SJCRH30 (cell line): Measurements from ENCODE around the gene PPP1R13B. TPM values are rescaled to one million over a fixed set of nuclear protein-coding genes. Genes with fewer than 3 reads are reported as not detected.

ENCODE experiments used
- DNase-seq, 2 experiments: peaks; one replicate each; pipeline ENCODE4 v3.0.0-alpha.2; 2015 to 2020
- H3K27ac ChIP-seq: fragments of 250-450 bp; sonication (Bioruptor Pico); 2 replicates; pipeline ENCODE4 v1.5.1; 2020; ENCODE audit warnings: mild to moderate bottlenecking, moderate library complexity
- H3K27me3 ChIP-seq: fragments of 250-450 bp; sonication (Bioruptor Pico); 2 replicates; pipeline ENCODE4 v1.5.1; 2020; ENCODE audit warnings: mild to moderate bottlenecking, moderate library complexity
- H3K36me3 ChIP-seq: fragments of 250-450 bp; sonication (Bioruptor Pico); 2 replicates; pipeline ENCODE4 v1.5.1; 2020; ENCODE audit warnings: mild to moderate bottlenecking, moderate library complexity
- H3K4me1 ChIP-seq: fragments of 250-450 bp; sonication (Bioruptor Pico); 2 replicates; pipeline ENCODE4 v1.5.1; 2020; ENCODE audit warnings: mild to moderate bottlenecking, moderate library complexity
- H3K4me3 ChIP-seq: fragments of 250-450 bp; sonication (Bioruptor Pico); 2 replicates; pipeline ENCODE4 v1.5.1; 2020; ENCODE audit warnings: mild to moderate bottlenecking, moderate library complexity
- H3K9me3 ChIP-seq: fragments of 250-450 bp; sonication (Bioruptor Pico); replicated peaks from 2 replicates; pipeline ENCODE4 v1.5.1; 2020; ENCODE audit warnings: mild to moderate bottlenecking, moderate library complexity
- total RNA-seq: library from RNA; depleted of rRNA; stranded (reverse); fragments of >200 nt; shearing (Covaris generic); gene quantifications from 2 replicates; pipeline ENCODE4 v1.2.3, GENCODE V29; 2014

The PPP1R13B gene
- total RNA-seq, 1 experiment from 2014 or later, result 10.5 TPM

DNA sequence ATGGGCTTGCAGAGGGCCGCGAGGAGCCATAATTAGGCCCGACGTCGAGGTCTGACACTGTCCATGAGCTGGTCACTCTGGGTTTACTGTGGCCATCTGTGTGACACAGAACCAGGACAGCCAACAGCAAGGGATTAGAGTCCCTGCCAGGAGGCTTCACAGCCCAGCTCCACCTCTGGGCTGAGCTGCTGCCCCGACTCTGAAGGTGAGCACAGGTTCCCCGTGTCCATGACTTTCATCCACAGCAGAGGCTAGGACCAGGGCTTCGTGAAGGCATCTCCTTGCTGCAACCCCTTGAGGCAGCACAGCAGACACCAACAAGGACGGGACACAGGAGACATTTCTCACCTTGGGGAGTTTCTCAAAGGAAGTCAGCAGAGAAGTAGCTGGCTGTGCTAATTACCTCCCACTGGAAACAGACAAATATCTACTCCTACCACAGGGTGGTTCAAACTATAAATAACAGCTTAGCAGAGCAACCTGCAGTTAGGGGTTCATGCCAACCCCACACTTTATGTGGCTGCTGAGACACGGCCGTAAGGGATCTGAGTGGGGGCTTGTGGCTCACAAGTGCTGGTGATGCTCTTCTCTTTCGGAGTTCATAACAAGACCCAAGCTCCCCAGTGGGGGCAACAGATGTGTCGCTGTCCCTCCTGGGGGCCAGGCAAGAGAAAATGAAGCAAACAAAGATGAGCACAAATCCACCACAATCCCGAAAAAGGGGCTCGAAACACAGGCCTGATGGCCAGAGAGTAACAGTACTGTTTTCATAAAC, 102.6 kb downstream of the PPP1R13B start:
- H3K27me3 ChIP-seq, result no peaks in the 10 kb centered on the region
- H3K4me1 ChIP-seq, result no peaks in the 10 kb centered on the region
- H3K4me3 ChIP-seq, result no peak overlapping the region
- H3K9me3 ChIP-seq, result no peaks in the 10 kb centered on the region
- H3K36me3 ChIP-seq, result no peaks in the 10 kb centered on the region
- H3K27ac ChIP-seq, result no peak overlapping the region
- no peak for DNase-seq

DNA sequence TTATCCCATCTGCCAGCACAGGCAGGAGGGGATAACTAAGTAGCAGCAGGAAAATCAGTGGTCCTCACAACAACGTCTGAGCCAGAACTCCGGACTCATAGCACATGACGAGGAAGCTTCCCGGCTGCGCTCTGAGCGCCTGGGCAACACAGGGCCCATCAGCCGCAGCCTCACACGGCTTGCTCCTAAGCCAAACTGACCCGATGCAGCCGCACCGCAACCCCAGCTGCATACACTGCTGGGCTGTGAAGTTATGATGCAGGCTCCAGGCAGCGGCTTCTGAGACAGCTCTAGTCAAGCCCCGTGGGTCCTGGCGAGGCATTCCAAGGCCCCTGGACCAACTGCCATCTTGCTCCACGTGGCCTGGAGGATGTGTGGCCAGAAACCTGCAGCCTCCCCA, 103.7 kb downstream of the PPP1R13B start:
- Histone ChIP-seq H3K4me1 (no peaks in the 10 kb centered on the region), H3K27me3 (no peaks in the 10 kb centered on the region), H3K27ac (no peak overlapping the region), H3K36me3 (no peaks in the 10 kb centered on the region), H3K9me3 (no peaks in the 10 kb centered on the region), H3K4me3 (no peak overlapping the region)
- DNase-seq, result no peak

DNA sequence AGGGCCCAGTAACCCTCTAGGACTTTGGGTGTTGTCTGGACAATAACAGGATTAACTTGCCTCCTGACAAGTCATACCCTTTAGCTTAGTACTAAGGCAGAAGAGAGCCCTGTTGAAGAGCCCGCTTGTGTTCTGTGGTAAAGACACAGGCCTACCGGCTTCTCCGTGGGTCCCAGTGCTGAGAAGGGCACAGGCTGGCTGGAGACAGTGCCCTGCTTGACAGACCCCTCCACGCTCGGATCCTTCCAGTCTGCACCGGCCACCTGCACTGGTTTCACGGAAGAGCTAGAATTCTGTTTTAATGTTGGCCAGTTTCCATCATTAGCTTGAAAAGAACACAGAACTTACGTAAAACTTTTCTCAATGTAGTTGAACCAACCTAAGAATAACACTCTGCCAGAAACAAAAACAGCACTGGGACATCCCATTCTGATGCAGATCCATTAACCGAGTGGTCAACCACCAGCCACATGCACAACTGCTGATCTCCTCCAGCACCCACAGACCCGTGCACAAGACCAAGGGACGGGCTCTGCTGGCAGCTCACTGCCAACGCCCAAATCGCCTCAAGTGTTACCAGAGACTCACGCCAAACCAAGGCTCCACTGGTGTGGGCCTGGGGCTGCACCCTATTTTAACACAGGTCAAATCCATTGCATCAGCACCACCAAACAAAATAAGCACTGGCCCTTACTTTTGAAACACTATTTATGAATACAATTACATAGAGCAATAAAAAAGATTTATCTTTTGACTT, 104.7 kb downstream of the PPP1R13B start:
- Histone ChIP-seq H3K9me3 (no peaks in the 10 kb centered on the region), H3K27ac (no peak overlapping the region), H3K27me3 (no peaks in the 10 kb centered on the region), H3K36me3 (no peaks in the 10 kb centered on the region), H3K4me1 (no peaks in the 10 kb centered on the region), H3K4me3 (no peak overlapping the region)
- no peak for DNase-seq

DNA sequence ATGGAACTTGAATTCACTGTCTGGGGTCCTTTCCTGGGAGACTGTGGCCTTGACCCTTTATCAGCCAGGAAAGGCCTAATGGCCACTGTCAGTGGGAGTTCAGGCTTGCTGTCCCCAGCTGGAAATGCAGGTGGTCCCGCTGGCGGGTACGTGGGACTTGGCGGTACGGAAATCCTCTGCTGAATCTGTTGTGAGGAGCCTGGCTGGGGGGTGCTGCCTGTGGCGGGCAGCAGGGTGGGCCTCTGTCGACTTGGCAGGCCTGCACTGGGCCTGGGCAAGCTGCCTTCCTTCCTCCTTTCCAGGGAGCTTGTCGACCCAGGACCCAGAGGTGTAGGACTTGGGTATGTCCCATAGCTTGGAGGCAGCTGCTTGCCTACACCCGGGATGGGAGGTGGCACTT, 105.5 kb downstream of the PPP1R13B start:
- no peaks in the 10 kb centered on the region for H3K9me3 ChIP-seq
- no peak for DNase-seq
- no peaks in the 10 kb centered on the region for H3K27me3 ChIP-seq
- H3K36me3 ChIP-seq, result no peaks in the 10 kb centered on the region
- no peaks in the 10 kb centered on the region for H3K4me1 ChIP-seq
- H3K4me3 ChIP-seq, result no peak overlapping the region
- H3K27ac ChIP-seq, result no peak overlapping the region

DNA sequence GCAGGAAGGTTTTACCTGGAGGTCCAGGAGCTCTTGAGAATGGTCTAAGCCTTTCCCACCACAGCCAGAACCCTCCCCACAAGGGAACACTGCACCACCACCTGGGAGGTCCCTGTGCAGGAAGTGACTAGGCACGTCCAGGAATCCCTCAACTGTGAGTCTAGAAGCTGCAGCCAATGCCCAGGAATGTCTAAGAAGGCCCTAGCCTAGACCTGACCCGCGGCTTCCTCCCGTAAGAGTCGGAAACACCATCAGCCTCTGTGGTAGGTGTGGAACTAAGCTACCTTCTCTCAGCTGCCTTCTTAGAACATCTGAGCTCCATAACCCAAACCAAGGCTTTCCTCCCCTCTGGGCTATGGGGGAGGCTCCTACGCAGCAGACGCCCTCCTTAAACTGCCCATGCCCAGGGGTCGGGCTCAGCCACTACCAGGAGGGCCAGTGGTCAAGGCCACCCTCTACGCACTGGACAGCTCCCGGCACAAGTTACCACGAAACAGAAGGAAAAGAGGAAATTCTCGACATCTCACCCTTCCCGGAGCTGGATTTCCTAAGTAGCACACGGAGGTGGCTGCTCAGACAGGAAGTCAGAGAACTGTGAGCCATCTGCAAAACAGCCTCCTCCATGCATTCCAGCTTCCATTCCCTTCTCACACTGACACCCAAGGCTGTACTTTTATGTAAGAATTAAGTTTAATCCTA, 106.2 kb downstream of the PPP1R13B start:
- no peak for DNase-seq
- no peaks in the 10 kb centered on the region for H3K36me3 ChIP-seq
- H3K4me1 ChIP-seq, result no peaks in the 10 kb centered on the region
- no peak overlapping the region for H3K27ac ChIP-seq
- H3K9me3 ChIP-seq, result no peaks in the 10 kb centered on the region
- no peaks in the 10 kb centered on the region for H3K27me3 ChIP-seq
- no peak overlapping the region for H3K4me3 ChIP-seq

DNA sequence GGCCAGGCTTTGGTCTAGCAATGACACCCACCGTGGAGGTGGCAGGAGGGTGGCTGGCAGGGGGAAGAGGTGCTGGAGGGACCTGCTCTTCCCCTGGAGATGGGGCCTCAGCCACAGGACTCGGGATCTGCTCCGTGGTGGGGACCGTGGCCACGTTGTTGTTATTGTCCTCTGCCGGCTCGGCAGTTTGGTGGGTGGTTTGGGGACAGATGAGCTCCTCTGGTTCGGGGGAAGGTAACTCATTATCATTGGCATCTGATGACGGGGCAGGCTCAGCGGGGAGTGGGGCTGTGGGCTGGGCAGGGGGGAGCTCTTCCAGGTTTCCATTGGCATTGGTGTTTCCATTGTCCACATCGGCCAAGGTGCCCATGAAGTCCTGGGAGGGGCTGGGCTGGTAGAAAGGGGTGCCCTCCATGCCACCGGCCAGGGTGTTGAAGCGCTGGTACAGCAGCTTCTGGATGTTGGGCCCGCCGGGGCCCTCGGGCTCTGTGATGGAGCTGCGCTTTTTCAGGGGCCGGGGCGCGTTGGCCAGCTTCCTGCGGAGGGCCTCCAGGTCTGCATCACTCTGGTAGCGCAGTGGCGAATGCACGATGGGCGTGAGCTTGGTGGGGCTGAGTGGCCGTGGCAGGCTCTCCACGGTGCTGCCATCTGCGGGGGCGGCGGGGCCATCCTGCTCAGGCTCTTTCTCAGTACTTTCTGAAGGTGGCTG, 107.4 kb downstream of the PPP1R13B start:
- H3K4me1 ChIP-seq, result no peaks in the 10 kb centered on the region
- no peak overlapping the region for H3K4me3 ChIP-seq
- H3K27ac ChIP-seq, result no peak overlapping the region
- DNase-seq, result no peak
- H3K36me3 ChIP-seq, result no peaks in the 10 kb centered on the region
- H3K9me3 ChIP-seq, result no peaks in the 10 kb centered on the region
- H3K27me3 ChIP-seq, result no peaks in the 10 kb centered on the region

DNA sequence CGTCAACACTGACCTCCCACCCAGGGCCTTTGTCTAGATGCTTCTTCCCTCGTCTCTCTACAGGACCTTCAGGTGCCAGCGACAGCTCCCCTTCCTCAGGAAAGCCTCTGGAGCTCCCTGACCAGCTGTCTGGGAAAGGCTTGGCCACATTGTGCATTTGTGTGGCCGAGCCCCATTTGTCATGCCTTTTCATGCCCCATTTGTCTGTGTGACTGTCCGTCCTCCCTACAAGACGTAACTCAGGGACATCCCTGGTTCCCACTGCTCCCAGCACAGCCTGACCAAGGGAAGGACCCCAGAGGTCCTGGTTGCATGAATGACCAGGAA, 107.9 kb downstream of the PPP1R13B start:
- Histone ChIP-seq H3K27me3 (no peaks in the 10 kb centered on the region), H3K27ac (no peak overlapping the region), H3K4me3 (no peak overlapping the region), H3K4me1 (no peaks in the 10 kb centered on the region), H3K36me3 (no peaks in the 10 kb centered on the region), H3K9me3 (no peaks in the 10 kb centered on the region)
- DNase-seq, result no peak

DNA sequence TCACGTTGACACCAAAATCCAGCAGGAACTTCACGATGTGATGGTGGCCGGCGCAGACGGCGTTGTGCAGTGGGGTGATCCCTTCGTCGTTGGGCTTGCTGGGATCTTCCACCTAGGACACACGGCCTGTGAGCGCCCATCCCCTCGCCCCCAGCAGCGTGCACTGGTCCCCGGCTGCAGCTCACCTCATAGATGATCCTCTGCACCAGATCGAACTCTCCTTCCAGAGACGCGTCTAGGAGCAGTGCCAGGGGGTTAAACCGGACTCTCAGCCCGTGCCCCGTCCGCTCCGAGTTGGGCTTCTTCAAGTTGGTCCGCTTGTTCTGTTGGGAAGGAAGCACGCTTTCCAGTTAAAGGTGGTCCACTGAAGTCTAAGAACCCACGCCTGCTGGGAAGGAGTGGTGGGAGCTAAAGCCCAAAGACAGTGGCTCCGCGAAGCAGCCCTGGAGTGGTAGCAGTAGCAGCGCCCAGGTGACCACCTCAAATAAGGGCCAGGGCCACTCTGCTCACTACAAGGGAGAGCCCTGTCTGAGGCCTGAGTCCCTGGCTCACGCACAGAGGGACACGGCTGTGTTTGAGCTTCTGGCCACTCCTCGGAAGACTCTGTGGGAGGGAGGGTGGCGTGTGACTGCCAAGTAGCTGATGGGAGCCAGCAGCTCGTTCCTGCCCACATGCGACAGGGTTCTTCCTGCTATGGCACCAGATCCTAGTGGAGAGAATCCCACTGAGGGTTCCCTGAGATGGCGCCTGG, 108.5 kb downstream of the PPP1R13B start:
- no peak for DNase-seq
- H3K27ac ChIP-seq, result no peak overlapping the region

DNA sequence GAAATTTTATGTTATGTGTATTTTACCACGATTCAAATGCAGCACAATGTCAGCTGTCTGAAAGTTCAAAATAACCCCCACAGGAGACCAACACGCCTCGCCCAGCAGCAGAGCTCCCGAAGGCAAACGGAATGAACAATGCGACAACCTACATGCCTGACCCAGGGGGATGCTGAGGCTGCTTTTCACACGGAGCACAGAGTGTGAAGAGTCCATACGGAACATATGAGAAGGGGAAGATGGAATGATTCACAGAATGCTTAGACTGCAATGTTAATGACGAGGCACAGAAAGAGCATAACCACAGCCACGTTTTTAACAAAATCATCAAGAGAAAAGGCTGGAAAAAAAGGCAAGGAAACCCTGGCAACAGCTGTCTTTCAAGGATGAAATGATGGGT, 109.2 kb downstream of the PPP1R13B start:
- Histone ChIP-seq H3K36me3 (peaks cover 7% of the 10 kb centered on the region), H3K27me3 (no peaks in the 10 kb centered on the region), H3K27ac (no peak overlapping the region), H3K9me3 (no peaks in the 10 kb centered on the region), H3K4me3 (no peak overlapping the region), H3K4me1 (no peaks in the 10 kb centered on the region)
- no peak for DNase-seq

More for the DNA sequence above, 108.5 kb downstream of the PPP1R13B start:
- Histone ChIP-seq H3K27me3 (no peaks in the 10 kb centered on the region), H3K9me3 (no peaks in the 10 kb centered on the region), H3K4me1 (no peaks in the 10 kb centered on the region), H3K36me3 (peaks cover 2% of the 10 kb centered on the region; the same call in 1 of the 2 replicates), H3K4me3 (no peak overlapping the region)

DNA sequence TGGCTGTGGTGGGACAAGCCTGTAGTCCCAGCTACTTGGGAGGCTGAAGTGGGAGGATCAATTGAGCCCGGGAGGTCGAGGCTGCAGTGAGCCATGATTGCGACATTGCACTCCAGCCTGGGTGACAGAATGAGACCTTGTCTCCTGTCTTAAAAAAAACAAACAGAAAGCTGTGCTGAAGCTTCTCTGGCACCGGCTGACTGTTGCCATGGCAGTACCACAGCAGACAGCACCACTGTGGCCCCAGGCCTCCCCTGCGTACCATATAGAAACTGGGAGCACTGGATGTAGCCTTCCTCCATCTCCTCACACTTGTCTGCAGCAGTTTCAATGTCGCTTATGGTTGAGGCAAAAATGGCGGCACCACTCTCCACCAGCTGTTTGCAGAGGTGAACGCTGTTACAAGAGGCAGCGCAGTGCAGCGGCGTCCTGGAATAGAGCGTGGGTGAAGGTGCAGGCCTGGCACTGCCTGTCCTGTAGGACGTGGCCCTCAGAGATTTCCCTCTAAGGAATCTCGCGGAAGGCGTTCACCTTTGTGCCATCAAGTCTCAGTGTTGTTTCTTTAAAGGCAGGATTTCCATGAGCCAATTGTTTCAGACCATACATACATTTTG, 109.8 kb downstream of the PPP1R13B start:
- H3K4me3 ChIP-seq, result no peak overlapping the region
- peaks cover 10% of the 10 kb centered on the region for H3K36me3 ChIP-seq
- H3K9me3 ChIP-seq, result no peaks in the 10 kb centered on the region
- H3K27me3 ChIP-seq, result no peaks in the 10 kb centered on the region
- no peak overlapping the region for H3K27ac ChIP-seq
- DNase-seq, result no peak
- H3K4me1 ChIP-seq, result no peaks in the 10 kb centered on the region

DNA sequence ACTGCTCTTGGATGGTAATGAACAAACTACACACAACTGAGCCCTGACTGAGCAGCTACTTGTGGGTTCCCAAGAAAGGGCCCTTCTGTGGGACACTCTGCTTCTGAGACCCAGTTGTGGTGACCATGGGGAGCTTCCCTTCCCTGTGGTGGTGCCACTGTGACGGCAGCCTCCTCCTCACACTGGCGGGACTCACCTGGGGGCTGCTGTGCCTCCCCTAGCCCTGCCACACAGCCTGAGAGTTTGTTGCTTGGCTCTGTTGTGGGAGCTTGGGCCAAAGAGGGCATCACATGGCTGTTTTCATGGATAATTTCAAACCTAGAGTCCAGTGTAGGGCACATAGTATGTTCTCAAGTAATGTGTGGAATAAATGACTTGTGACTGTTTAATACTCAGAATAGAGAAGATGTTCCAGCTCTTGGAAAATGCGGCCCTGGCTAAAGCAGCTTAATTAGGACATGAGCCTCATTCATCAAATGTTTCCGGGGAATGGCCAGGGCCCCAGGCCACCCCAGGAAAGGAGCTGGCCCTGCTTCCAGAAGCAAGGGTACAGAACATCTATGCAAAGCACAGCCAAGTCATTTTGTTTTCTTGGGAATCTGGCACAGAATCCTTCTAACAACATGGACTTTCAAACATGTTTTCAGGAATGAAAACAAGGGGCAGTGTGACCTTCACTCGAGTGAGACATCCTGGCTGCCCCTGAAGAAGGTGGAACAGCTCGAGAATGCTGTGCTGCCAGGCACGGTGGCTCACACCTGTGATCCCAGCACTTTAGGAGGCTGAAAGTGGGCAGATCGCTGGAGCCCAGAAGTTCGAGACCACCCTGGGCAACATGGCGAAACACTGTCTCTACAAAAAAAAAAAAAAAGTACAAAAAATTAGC, 110.6 kb downstream of the PPP1R13B start:
- Histone ChIP-seq H3K9me3 (no peaks in the 10 kb centered on the region), H3K36me3 (peaks cover 14% of the 10 kb centered on the region), H3K4me3 (no peak overlapping the region), H3K27me3 (no peaks in the 10 kb centered on the region), H3K27ac (no peak overlapping the region), H3K4me1 (no peaks in the 10 kb centered on the region)
- DNase-seq, result no peak

DNA sequence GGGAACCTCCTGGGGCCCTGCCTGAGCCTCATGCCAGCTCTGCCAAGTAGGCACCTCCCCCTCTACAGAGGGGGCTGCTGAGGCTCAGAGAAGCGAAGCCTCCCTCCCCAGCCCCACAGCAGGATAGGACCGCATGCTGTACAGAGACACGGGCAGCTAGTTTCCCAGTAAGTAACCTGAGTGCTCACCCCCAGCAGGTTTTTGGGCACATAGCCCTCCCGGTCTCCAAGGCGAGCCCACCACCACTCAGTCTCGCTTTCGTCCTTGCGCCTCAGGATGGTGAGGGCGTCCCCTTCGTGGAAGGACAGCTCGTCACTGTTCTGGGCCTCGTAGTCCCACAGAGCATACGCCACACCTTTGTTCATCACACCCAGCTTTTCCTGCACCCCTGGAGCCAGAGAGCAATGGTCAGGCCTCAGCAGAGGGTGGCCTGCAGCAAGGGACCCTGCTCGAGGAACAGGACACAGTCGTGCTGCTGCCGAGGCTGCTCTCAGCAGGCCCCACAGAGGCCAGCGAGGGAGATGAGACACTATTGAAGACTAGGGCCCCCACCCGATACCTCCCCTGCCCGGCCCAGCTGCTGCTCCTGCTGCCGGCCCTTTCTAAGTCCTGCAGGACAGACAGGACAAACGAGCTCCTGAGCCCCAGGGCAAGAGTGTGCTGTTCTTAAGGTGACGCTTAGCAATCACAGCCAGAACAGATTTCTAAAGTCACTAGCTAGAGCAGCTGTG, 111.4 kb downstream of the PPP1R13B start:
- Histone ChIP-seq H3K4me1 (no peaks in the 10 kb centered on the region), H3K4me3 (no peak overlapping the region), H3K9me3 (no peaks in the 10 kb centered on the region), H3K36me3 (peaks cover 16% of the 10 kb centered on the region), H3K27ac (no peak overlapping the region), H3K27me3 (no peaks in the 10 kb centered on the region)
- no peak for DNase-seq

DNA sequence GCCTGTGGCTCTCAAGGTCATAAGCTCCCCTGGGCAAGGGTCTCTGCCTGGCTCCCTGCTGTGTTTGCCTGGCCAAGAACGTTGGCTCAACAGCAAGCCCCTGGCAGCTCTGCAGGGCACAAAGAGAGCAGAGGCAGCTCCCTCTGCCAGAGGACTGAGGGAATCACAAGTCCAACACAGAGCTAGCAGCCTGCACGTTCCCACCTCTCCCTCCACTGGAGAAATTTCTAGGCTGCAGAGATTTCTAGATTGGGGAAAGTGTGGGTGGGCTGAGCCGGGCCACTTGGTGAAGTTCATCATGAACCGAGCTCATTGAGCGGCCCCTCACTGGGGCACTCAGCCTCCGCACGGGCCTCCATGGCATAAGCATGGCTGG, 111.9 kb downstream of the PPP1R13B start:
- no peak for DNase-seq
- Histone ChIP-seq H3K27ac (no peak overlapping the region), H3K4me1 (no peaks in the 10 kb centered on the region), H3K9me3 (no peaks in the 10 kb centered on the region), H3K4me3 (no peak overlapping the region), H3K27me3 (no peaks in the 10 kb centered on the region), H3K36me3 (peaks cover 16% of the 10 kb centered on the region)
